GM19438 (cell line): ENCODE measurements around the gene OMP.

Source experiments
- ATAC-seq: cut with Tn5 transposase; IDR thresholded peaks from one replicate; pipeline ENCODE4 v1.9.1; 2021; ENCODE audit warnings: low read depth; ENCODE audit not compliant: unreplicated experiment

OMP gene

GRCh38 chr11:77119531-77119936 is 16.9 kb downstream of the OMP start:
- no peak for ATAC-seq

- no peak for ATAC-seq
These were observed 17.9 kb downstream of the OMP start for GRCh38 chr11:77120571-77120970.

GRCh38 chr11:77121096-77121640 is 18.5 kb downstream of the OMP start:
- ATAC-seq, result no peak

GRCh38 chr11:77121876-77122575 is 19.4 kb downstream of the OMP start:
- no peak for ATAC-seq

GRCh38 chr11:77122576-77123212 is 20.1 kb downstream of the OMP start:
- ATAC-seq, result no peak

GRCh38 chr11:77123591-77123990 is 21.0 kb downstream of the OMP start:
- ATAC-seq, result no peak

- ATAC-seq, result no peak
These were observed 21.4 kb downstream of the OMP start for GRCh38 chr11:77124041-77124440.

GRCh38 chr11:77124488-77124887 is 21.8 kb downstream of the OMP start:
- ATAC-seq, result no peak

GRCh38 chr11:77125191-77125590 is 22.6 kb downstream of the OMP start:
- ATAC-seq, result no peak

GRCh38 chr11:77125695-77126094 is 23.1 kb downstream of the OMP start:
- no peak for ATAC-seq

- no peak for ATAC-seq
These were observed 23.6 kb downstream of the OMP start for GRCh38 chr11:77126156-77126775.

- ATAC-seq, result no peak
These were observed 24.2 kb downstream of the OMP start for GRCh38 chr11:77126861-77127234.

GRCh38 chr11:77127235-77127911 is 24.7 kb downstream of the OMP start:
- no peak for ATAC-seq

GRCh38 chr11:77127920-77128691 is 25.5 kb downstream of the OMP start, which contains the start of gene MYO7A:
TSS of gene MYO7A (plus strand) at chr11:77128246. CDS start at chr11:77130635, 2,389 bp downstream.
- ATAC-seq, result no peak

- ATAC-seq, result no peak
These were observed 26.6 kb downstream of the OMP start for GRCh38 chr11:77129069-77129841.

- no peak for ATAC-seq
These were observed 27.5 kb downstream of the OMP start for GRCh38 chr11:77129842-77130756.

- no peak for ATAC-seq
These were observed 28.3 kb downstream of the OMP start for GRCh38 chr11:77130763-77131513.

GRCh38 chr11:77131560-77131959 is 28.9 kb downstream of the OMP start:
- no peak for ATAC-seq
